Stimulated activated CD8-positive, alpha-beta memory T cell treated with anti-CD3 and anti-CD28 coated beads, Interleukin-7, amount 100 ng/mL, for 24 hours (primary cell): ENCODE results near the gene QSOX2.
A peak's percentile ranks its signal among the peaks of the same experiment; 100 is the strongest.

ENCODE experiments used
- DNase-seq: peaks from one replicate; pipeline ENCODE4 v3.0.0-alpha.2; 2020; ENCODE audit warnings: low read depth

QSOX2 gene, protein sequence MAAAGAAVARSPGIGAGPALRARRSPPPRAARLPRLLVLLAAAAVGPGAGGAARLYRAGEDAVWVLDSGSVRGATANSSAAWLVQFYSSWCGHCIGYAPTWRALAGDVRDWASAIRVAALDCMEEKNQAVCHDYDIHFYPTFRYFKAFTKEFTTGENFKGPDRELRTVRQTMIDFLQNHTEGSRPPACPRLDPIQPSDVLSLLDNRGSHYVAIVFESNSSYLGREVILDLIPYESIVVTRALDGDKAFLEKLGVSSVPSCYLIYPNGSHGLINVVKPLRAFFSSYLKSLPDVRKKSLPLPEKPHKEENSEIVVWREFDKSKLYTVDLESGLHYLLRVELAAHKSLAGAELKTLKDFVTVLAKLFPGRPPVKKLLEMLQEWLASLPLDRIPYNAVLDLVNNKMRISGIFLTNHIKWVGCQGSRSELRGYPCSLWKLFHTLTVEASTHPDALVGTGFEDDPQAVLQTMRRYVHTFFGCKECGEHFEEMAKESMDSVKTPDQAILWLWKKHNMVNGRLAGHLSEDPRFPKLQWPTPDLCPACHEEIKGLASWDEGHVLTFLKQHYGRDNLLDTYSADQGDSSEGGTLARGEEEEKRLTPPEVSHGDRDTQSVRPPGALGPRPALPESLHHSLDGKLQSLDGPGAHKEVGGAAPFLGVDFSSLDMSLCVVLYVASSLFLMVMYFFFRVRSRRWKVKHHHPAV

DNA sequence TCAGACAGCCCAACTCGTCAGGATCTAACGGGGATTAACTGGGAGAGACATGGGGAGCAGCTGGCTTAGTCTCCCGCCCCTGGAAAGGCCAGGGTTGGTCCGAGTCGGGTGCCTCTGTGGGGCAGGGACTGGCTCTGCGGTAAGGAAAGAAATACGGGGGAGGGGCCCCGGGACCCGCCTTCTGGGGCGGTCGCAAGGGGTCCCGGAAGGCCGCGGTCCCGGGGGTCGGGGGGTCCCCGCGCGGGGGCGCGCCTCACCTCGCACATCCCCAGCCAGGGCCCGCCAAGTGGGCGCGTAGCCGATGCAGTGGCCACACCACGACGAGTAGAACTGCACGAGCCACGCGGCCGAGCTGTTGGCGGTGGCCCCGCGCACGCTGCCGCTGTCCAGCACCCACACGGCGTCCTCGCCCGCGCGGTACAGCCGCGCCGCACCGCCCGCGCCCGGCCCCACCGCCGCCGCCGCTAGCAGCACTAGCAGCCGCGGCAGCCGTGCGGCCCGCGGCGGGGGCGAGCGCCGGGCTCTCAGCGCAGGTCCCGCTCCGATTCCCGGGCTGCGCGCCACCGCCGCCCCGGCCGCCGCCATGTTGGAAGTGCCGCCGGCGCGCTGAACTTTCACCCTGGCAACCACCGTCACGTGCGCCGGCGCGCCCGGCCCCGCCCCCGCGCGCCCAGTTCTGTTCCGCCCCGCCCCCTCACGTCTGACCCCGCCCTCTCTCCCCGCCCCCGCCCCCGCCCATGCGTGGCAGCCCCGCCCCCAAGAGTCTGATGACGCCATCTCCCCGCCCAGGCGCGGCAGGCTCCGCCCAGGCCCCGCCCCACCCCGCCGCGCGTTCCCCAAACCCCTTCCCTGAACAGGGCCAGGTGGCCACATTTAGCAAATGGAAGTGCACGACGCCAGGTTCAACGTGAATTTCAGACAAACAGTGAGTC is at the start of gene QSOX2:
Gene QSOX2, minus strand, starts transcription at position 594 of the 932 bp plus-strand sequence. Its CDS starts 9 bp downstream, at position 585.
- peak; percentile 59 for DNase-seq

DNA sequence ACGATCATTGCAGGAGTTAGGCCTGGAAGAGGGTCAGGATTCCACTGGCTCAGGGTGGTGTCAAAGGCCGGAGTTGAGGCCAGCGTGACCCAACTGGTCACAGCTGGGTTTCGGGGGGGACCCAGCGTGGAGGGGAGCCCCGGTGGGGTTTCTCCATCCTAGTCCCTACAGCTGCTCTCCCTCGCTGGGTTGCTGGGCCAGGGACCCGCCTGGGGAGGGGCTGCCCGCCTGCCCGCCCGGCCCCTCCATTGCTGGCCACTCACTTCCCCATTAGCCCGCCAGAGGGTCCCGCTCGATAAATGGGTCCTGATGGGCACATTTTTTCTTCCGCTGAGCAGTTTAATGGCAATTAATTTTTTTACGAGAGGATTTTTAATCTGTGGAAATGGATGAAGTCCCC is 49.4 kb upstream of the QSOX2 start:
- DNase-seq, result no peak

- DNase-seq, result no peak
Measured at GRCh38 chr9:136294437-136294836, 48.8 kb upstream of the QSOX2 start.

DNA sequence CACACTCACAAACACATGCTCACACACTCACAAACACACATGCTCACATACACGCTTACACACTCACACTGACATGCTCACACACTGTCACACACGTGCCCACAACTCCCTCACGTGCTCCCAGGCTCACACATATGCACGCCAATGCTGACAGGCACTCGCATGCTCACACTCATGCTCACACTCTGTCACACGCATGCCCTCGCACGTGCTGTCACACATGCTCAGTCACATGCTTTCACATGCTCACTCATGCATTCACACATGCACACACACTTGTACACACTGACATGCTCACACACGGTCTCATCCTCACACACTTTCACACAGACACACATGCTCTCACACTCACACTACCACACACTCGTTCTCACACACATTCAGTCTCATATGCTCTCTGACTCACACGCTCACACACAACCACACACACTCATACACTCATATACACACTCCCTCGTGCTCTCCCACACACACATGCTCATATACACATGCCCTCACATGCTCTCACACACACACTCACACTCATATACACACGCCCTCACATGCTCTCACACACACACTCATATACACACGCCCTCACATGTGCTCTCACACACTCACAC is 48.0 kb upstream of the QSOX2 start:
- no peak for DNase-seq

DNA sequence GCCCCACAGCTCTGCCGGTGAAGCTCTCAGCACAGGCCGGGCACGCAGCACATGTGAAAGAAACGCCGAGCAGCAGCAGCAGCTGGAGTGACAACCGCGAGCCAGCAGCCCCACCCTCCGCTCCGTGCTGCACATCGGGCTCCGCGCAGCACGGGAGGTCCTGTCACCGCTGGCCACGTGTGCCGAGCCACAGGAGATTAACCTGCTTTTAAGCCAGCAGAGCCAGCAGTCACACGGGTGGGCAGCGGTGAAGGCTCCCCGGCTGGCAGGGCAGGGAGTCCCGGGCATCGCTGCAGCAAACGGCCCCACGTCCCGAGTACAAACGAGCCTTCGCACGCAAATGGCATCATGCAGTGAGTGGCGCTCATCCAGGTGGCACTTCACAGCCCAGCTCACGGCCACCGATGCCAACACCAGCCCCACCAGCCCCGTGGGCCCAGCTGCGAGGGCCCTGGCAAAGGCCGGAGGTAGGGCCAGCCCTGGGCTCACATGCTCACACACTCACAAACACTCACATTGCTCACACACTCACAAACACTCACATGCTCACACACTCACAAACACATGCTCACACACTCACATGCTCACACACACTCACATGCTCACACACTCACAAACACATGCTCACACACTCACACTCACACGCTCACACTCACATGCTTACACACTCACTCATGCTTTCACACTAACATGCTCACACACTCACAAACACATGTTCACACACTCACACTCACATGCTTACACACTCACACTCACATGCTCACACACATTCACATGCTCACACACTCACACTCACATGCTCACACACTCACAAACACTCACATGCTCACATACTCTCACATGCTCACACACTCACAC is 47.2 kb upstream of the QSOX2 start:
- no peak for DNase-seq

GRCh38 chr9:136292026-136292538 is 46.5 kb upstream of the QSOX2 start:
- no peak for DNase-seq

- no peak for DNase-seq
Measured at GRCh38 chr9:136291306-136292025, 45.9 kb upstream of the QSOX2 start.

DNA sequence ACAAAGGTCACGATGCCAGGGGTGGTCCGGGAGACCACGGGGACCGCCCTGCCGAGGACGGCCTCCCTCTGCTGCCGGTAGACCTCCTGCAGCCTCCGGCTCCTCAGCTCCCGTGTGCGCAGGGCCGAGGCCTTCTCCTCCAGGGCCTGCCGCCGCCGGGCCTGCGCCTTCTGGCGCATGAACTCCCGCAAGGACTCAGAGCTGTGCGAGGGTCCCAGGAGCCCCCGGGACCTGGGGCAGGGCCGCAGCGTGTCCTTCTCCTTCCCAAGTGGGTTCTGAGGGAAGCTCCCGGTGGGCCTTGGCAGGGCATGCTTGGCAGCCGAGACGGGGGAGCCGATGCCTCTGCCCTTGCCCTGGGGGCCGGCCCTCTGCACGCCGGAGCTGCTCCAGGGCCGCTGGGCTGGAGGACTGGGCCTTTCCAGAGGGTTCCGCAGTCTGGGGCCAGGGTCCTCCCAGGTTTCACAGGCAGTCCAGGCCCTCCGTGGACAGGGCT is 44.9 kb upstream of the QSOX2 start:
- no peak for DNase-seq

- DNase-seq, result no peak
Measured at GRCh38 chr9:136289651-136290507, 44.3 kb upstream of the QSOX2 start.

GRCh38 chr9:136287960-136288753 is 42.5 kb upstream of the QSOX2 start:
- DNase-seq, result no peak

DNA sequence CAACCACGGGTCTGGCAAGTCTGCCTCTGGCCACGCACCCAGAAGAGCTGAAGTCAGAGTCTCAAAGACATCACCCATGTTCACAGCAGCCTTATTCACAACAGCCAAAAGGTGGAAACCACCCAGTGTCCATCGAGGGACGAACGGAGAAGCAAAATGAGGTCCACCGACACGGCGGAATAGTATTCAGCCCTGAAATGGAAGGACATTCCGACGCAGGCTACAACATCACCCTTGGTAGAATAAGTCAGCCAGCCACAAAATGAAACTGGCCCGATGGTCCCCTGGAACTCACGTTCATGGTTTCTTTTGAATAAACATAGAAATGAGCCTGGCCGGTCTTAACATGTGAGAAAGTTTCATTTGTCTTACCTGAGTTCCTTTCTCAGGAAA is 41.4 kb upstream of the QSOX2 start:
- no peak for DNase-seq

DNA sequence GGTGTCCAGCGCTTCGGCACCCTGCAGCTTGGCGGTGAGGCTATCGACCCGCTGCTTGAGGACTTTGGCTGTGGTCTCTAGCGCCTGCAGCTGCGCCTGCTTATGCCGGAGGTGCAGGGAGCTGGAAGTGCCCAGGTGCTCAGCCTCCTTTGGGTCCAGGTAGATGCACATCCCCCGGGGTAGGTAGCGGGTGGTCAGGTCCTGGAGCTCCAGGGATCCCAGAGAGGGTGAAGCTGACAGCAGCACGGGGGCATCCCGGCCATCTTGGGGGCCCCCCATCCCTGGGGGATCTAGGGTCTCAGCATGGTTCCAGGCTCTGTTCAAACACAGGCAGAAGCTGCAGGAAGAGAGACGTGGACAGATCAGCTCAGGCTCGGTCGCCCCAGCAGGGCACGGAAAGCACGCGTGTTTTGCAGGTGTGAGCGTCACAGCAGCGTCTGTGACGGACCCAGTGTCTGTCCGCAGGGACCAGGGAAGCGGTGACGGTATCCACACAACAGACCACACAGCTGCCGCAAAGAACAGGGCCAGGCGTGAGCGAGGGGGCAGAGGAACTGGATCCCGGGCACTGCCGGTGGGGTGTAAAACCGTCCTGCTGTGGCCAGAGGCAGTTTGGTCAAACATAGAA is 40.9 kb upstream of the QSOX2 start:
- DNase-seq, result no peak

DNA sequence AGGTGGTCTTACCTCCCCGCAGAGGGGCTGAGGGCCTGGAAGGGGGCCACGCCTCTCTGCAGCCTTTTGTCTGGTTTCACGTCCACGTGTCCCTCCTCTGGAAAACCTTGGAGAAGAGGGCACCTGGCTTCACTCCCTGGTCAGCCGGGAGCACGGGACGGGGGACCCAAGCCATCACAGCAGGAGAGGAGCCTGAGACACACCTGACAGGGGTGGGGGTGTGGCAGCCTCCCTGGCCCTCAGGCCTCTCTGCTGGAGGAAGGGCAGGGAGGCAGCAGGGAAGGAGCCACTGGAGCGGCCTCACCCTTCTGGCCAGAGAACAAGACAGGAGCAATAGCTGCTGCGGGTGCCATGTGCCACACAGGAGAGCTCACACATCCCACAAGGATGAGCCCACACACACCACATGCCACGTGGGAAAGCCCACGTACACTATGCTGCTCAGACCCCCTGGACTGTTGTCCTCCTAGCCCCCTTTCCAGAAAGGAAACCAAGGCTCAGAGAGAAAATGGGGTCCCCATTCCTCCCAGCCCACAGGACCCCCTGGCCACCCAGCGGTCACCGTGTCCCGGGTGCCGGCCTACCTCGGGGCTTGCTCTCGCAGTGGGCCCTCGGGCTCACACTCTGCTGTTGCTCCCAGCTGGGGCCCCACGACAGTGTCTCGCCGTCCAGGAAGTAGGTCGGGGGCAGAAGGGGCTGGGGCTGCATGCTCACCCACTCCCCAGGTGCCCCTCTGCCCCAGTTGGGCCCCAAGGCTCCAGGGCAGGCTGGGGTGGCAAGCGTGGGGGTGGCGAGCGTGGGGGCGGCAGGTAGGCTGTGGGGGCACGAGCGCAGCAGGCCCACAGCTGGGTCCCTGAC is 40.1 kb upstream of the QSOX2 start:
- no peak for DNase-seq

- DNase-seq, result no peak
Measured at GRCh38 chr9:136284951-136285350, 39.3 kb upstream of the QSOX2 start.

- DNase-seq, result no peak
Measured at GRCh38 chr9:136284311-136284710, 38.7 kb upstream of the QSOX2 start.
